K562 (cell line): ENCODE measurements around the gene NT5C. TPM values are rescaled to one million over a fixed set of nuclear protein-coding genes. Genes with fewer than 3 reads are reported as not detected.

Experiments
- ATAC-seq: fragments of 200-7000 bp; cut with Tn5 transposase; 3 replicates; pipeline ENCODE4 v1.9.1; 2020; ENCODE audit warnings: moderate library complexity
- BruUV-seq: library from RNA; stranded (reverse); fragments of 400-500 nt; replicated peaks from 2 replicates; lab custom pipeline; 2021; lab: Mats Ljungman, UMichigan
- CTCF ChIA-PET: fragments of 300-600 bp; formaldehyde crosslinking; extraction: SDS; loops from one replicate; lab custom pipeline; 2021; ENCODE audit warnings: low intra/inter-chr PET ratio; lab: Yijun Ruan, JAX
- POLR2A ChIA-PET: fragments of 300-600, 350-650 bp; sonication (Branson Sonifier 250); formaldehyde crosslinking; extraction: SDS; loops from one replicate; lab custom pipeline; 2021; ENCODE audit warnings: antibody characterized with exemption, inconsistent platforms; lab: Yijun Ruan, JAX
- DNase-seq, 4 experiments: peaks; one replicate each; pipeline versions ENCODE4 v3.0.0 to v3.0.0-alpha.2; 2011 to 2018; ENCODE audit warnings: low spot score in 3 of 4, mixed read lengths in 3 of 4; ENCODE audit errors: extremely low read depth in 1 of 4
- FAIRE-seq: peaks from 2 replicates; lab custom pipeline; 2011; peaks lifted over from hg19 to GRCh38; lab: Jason Lieb, UNC
- H2AFZ ChIP-seq: 2 replicates; pipeline ENCODE4 v1.6.0; 2011; ENCODE audit warnings: low read depth, low read length, control low read depth, inconsistent platforms
- H3K27ac ChIP-seq: fragments of 200-600 bp; 3 replicates; pipeline ENCODE4 v1.8.0; 2011; ENCODE audit warnings: low read depth, mild to moderate bottlenecking, control low read depth, inconsistent platforms, low read length, moderate library complexity, mixed read lengths; ENCODE audit errors: extremely low read depth
- H3K27me3 ChIP-seq, 2 experiments: fragments of 300-600 bp in 1 of 2; 2 replicates in 1 of 2; 3 replicates in 1 of 2; pipeline versions ENCODE4 v1.6.0 to v1.8.0; 2011; ENCODE audit warnings: inconsistent platforms in 2 of 2, low read length in 2 of 2, mild to moderate bottlenecking in 1 of 2, mixed read lengths in 1 of 2, moderate library complexity in 1 of 2; ENCODE audit not compliant: control insufficient read depth in 2 of 2, insufficient read depth in 2 of 2
- H3K36me3 ChIP-seq: fragments of 300-600 bp; 3 replicates; pipeline ENCODE4 v1.8.0; 2011; ENCODE audit warnings: mild to moderate bottlenecking, low read length, inconsistent platforms; ENCODE audit not compliant: control insufficient read depth, insufficient read depth
- H3K4me1 ChIP-seq, 2 experiments: fragments of 200-600 bp in 1 of 2; replicated peaks in 1 of 2; 2 replicates in 1 of 2; 3 replicates in 1 of 2; pipeline versions ENCODE4 v1.5.1 to v1.8.0; 2011; ENCODE audit warnings: inconsistent platforms in 2 of 2, low read length in 2 of 2, mild to moderate bottlenecking in 1 of 2, mixed read lengths in 1 of 2, moderate library complexity in 1 of 2; ENCODE audit not compliant: control insufficient read depth in 2 of 2, insufficient read depth in 2 of 2
- H3K4me2 ChIP-seq: 2 replicates; pipeline ENCODE4 v1.6.1; 2011; ENCODE audit warnings: low read length, control low read depth, inconsistent platforms, mixed read lengths; ENCODE audit not compliant: insufficient read depth
- H3K4me3 ChIP-seq: fragments of 200-600 bp; sonication (generic), shearing (Covaris generic); 2 replicates; pipeline ENCODE4 v1.5.1; 2016; ENCODE audit warnings: control low read depth, inconsistent platforms
- H3K79me2 ChIP-seq: fragments of 200-600 bp; 3 replicates; pipeline ENCODE4 v1.8.0; 2011; ENCODE audit warnings: low read length, inconsistent platforms; ENCODE audit not compliant: control insufficient read depth, insufficient read depth
- H3K9ac ChIP-seq, 2 experiments: 2 replicates each; pipeline versions ENCODE4 v1.6.0 to v1.6.1; 2011; ENCODE audit warnings: low read depth in 2 of 2, low read length in 2 of 2, control low read depth in 1 of 2, inconsistent platforms in 1 of 2, mild to moderate bottlenecking in 1 of 2, mixed read lengths in 1 of 2; ENCODE audit not compliant: insufficient read depth in 1 of 2
- H3K9me1 ChIP-seq: one replicate; pipeline ENCODE4 v1.6.0; 2011; ENCODE audit warnings: inconsistent platforms, mild to moderate bottlenecking, low read length, moderate library complexity; ENCODE audit not compliant: control insufficient read depth, insufficient read depth
- H3K9me3 ChIP-seq: replicated peaks from 2 replicates; pipeline ENCODE4 v1.5.1; 2011; ENCODE audit warnings: low read depth, low read length, inconsistent platforms; ENCODE audit not compliant: control insufficient read depth, insufficient read depth
- H4K20me1 ChIP-seq: replicated peaks from 2 replicates; pipeline ENCODE4 v1.6.1; 2011; ENCODE audit warnings: low read length, inconsistent platforms, mixed read lengths; ENCODE audit not compliant: control insufficient read depth, insufficient read depth
- CREM ChIP-seq: IDR thresholded peaks from 2 replicates; pipeline ENCODE4 v1.6.1; 2014; ENCODE audit warnings: antibody characterized with exemption, low read depth
- EGR1 ChIP-seq: fragments of 450-650 bp; conservative IDR thresholded peaks from 2 replicates; pipeline ENCODE4 v1.6.1; 2017; ENCODE audit warnings: mild to moderate bottlenecking
- HDAC8 ChIP-seq: fragments of 450-650 bp; IDR thresholded peaks from 2 replicates; pipeline ENCODE4 v1.6.1; 2016; ENCODE audit warnings: mild to moderate bottlenecking, missing genetic modification characterization, moderate library complexity, missing compliant biosample characterization
- HLTF ChIP-seq: fragments of 450-650 bp; IDR thresholded peaks from 2 replicates; pipeline ENCODE4 v1.6.1; 2016
- NFIC ChIP-seq: fragments of 450-650 bp; IDR thresholded peaks from 2 replicates; pipeline ENCODE4 v1.6.1; 2017; ENCODE audit warnings: mild to moderate bottlenecking, inconsistent platforms
- NR2C1 ChIP-seq, 2 experiments: fragments of 450-650 bp; IDR thresholded peaks; 2 replicates each; pipeline ENCODE4 v1.6.1; 2017; ENCODE audit warnings: mild to moderate bottlenecking in 2 of 2, antibody characterized with exemption in 1 of 2, inconsistent platforms in 1 of 2, missing compliant biosample characterization in 1 of 2, missing genetic modification characterization in 1 of 2
- NR2C2 ChIP-seq, 2 experiments: fragments of 200-800 bp in 1 of 2; sonication (Bioruptor generic) in 1 of 2; sonication (generic) in 1 of 2; formaldehyde crosslinking in 1 of 2; IDR thresholded peaks; 2 replicates each; pipeline versions ENCODE4 v1.6.1 to v1.8.0; 2016 to 2022; ENCODE audit warnings: mild to moderate bottlenecking in 1 of 2, missing compliant biosample characterization in 1 of 2, missing genetic modification characterization in 1 of 2, missing genetic modification reagents in 1 of 2
- ZNF282 ChIP-seq: sonication (generic); formaldehyde crosslinking; IDR thresholded peaks from 2 replicates; pipeline ENCODE4 v1.8.1; 2023; ENCODE audit warnings: missing genetic modification reagents
- ZNF316 ChIP-seq: fragments of 450-650 bp; IDR thresholded peaks from 2 replicates; pipeline ENCODE4 v1.6.1; 2016
- ZNF444 ChIP-seq: fragments of 250-450 bp; sonication (Bioruptor Pico); IDR thresholded peaks from 2 replicates; pipeline ENCODE4 v1.4.0; 2020; ENCODE audit warnings: mild to moderate bottlenecking, moderate library complexity
- WGBS: fragments of 100-300 bp; shearing (Covaris generic); methylation state at CpG from one replicate; pipeline ENCODE4 v1.1.6; 2016; ENCODE audit warnings: low coverage, mixed read lengths; ENCODE audit not compliant: insufficient coverage; ENCODE audit errors: missing lambda C conversion rate; 5-methylcytosine and 5-hydroxymethylcytosine counted together
- in situ Hi-C: fragments of 300-500 bp; cut with MboI; formaldehyde crosslinking; loops from 4 replicates; pipeline ENCODE4 v1.15.0; 2018; ENCODE audit warnings: inconsistent platforms, mixed read lengths
- intact Hi-C: fragments of 100-400 bp; cut with micrococcal nuclease; formaldehyde crosslinking; loops from 2 replicates; pipeline ENCODE4 v1.14.2; 2022
- polyA plus RNA-seq, 8 experiments: library from polyadenylated mRNA; depleted of rRNA in 4 of 8; stranded (reverse) in 5 of 8; unstranded in 3 of 8; fragments of >200 nt; fragmentation: Nextera tagmentation in 2 of 8; fragmentation: Illumina TruSeq in 1 of 8; extraction: Ambion mirVana in 2 of 8; extraction: Trizol in 1 of 8; gene quantifications; 2 replicates each; pipeline versions ENCODE4 v1.2.1 to v1.2.3, GENCODE V29; 2011 to 2014; ENCODE audit warnings: inconsistent platforms in 1 of 8, missing spikeins in 1 of 8
- total RNA-seq, 7 experiments: library from RNA; depleted of rRNA in 6 of 7; stranded (reverse); fragments of >200 nt in 6 of 7; fragmentation: Illumina TruSeq in 2 of 7; extraction: Trizol in 2 of 7; gene quantifications; 2 replicates each; pipeline versions ENCODE4 v1.2.1 to v1.2.3, GENCODE V29; 2011 to 2021; ENCODE audit warnings: low replicate concordance in 1 of 7
- TF ChIP-seq, protein P1 (sequence below): fragments of 450-650 bp; IDR thresholded peaks from 2 replicates; pipeline ENCODE4 v1.6.1; 2016; ENCODE audit warnings: missing biosample characterization, missing genetic modification characterization
- TF ChIP-seq, protein P2 (sequence below), 2 experiments: fragments of 450-650 bp in 1 of 2; sonication (generic) in 1 of 2; formaldehyde crosslinking; conservative IDR thresholded peaks; 2 replicates each; pipeline versions ENCODE4 v1.4.0 to v1.8.1; 2020 to 2022; ENCODE audit warnings: mild to moderate bottlenecking in 1 of 2, missing genetic modification reagents in 1 of 2
- TF ChIP-seq, protein P3 (sequence below): sonication (generic); formaldehyde crosslinking; IDR thresholded peaks from 2 replicates; pipeline ENCODE4 v1.8.1; 2023; ENCODE audit warnings: mild to moderate bottlenecking, missing genetic modification reagents

NT5C gene
- total and polyA plus RNA-seq, 9 of the 15 experiments (the other 6 are each of a cell fraction or from before 2014, with no cell fraction given), result 2.9 to 205 (median 45.0) TPM

DNA sequence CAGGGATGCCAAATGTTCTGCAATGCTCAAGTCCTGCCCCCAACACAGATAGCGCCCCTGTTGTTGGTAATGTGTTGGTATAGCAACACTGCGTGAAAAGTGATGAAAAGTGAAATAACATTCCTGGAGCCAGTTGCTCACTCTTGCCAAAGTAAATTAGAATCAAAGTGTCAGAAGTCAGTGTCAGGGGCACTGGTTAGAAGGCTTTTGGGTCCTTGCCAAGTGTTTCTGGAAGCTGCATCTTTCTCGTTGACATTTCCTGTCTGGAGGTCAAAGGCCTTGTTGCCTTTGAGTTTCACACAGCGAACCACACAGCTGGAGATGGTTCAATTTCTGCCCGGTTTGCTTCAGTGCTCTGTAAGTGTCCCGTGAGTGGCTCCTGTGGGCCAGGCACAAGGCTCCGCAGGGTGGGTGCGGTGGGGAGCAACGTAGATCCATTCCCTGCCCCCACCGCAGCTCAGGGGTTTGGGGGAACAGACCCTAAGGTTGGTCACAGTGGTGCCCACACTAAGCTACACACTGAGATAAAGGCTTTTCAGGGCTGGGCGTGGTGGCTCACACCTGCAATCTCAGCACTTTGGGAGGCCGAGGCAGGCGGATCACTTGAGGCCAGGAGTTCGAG is 47.4 kb downstream of the NT5C start:
- no peaks in the 10 kb centered on the region for H4K20me1 ChIP-seq
- peak in 1 of 4 experiments; percentile 55 for DNase-seq
- 54% methylated on average over 13 of the region's 14 CpGs for WGBS
- H2AFZ ChIP-seq, result peak overlapping the region; percentile 18; the same call in 1 of the 2 replicates
- no peak overlapping the region for H3K27ac ChIP-seq
- intact Hi-C loops (no loop called here), in situ Hi-C loops (no loop called here)
- no peak for ATAC-seq
- no peak overlapping the region for H3K4me3 ChIP-seq
- no peaks in the 10 kb centered on the region for H3K9me3 ChIP-seq
- peaks cover 5% of the 10 kb centered on the region for H3K9me1 ChIP-seq
- no peaks in the 10 kb centered on the region for H3K36me3 ChIP-seq
- no TSS peak for BruUV-seq
- H3K27me3 ChIP-seq, result no peaks in the 10 kb centered on the region
- no peak for FAIRE-seq
- no peaks in the 10 kb centered on the region for H3K79me2 ChIP-seq
- ChIA-PET POLR2A (interaction anchor here (0.7 to 1.2 kb wide), 5 partner anchors 12 to 505 kb away, joined by 3 to 4 read pairs (median 3); partner anchors contain the start of gene ARMC7), CTCF (no interaction called here)
- peaks cover 37 to 40% of the 10 kb centered on the region in 2 experiments for H3K4me1 ChIP-seq
- 0 out of 4 replicates have a peak overlapping the region, but pooled peaks of 1 of the 2 experiments have one; percentile 13 for H3K9ac ChIP-seq
- H3K4me2 ChIP-seq, result no peak overlapping the region
- TF ChIP-seq NFIC (peak; percentile 92), ZNF444 (CRISPR knock-in tag) (no peak), ZNF316 (no peak), HLTF (no peak), EGR1 (no peak), NR2C2 (CRISPR knock-in tag; IDR thresholded peaks at IDR 0.05) (no peak), NR2C2 (tag; IDR thresholded peaks at IDR 0.05) (peak; percentile 45; the same call in 1 of the 2 replicates), CREM (0 out of 2 replicates have a peak, but pooled peaks have one; percentile 3), ZNF282 (CRISPR knock-in tag) (no peak), HDAC8 (tag) (no peak), NR2C1 (IDR thresholded peaks at IDR 0.05) (no peak), NR2C1 (tag; IDR thresholded peaks at IDR 0.05) (peak; percentile 48)
- TF ChIP-seq, protein P1, sequence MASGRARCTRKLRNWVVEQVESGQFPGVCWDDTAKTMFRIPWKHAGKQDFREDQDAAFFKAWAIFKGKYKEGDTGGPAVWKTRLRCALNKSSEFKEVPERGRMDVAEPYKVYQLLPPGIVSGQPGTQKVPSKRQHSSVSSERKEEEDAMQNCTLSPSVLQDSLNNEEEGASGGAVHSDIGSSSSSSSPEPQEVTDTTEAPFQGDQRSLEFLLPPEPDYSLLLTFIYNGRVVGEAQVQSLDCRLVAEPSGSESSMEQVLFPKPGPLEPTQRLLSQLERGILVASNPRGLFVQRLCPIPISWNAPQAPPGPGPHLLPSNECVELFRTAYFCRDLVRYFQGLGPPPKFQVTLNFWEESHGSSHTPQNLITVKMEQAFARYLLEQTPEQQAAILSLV (tag), result no peak
- TF ChIP-seq, protein P2, sequence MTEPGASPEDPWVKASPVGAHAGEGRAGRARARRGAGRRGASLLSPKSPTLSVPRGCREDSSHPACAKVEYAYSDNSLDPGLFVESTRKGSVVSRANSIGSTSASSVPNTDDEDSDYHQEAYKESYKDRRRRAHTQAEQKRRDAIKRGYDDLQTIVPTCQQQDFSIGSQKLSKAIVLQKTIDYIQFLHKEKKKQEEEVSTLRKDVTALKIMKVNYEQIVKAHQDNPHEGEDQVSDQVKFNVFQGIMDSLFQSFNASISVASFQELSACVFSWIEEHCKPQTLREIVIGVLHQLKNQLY (CRISPR knock-in tag; conservative IDR thresholded peaks at IDR 0.05), result no peak
- TF ChIP-seq, protein P3, sequence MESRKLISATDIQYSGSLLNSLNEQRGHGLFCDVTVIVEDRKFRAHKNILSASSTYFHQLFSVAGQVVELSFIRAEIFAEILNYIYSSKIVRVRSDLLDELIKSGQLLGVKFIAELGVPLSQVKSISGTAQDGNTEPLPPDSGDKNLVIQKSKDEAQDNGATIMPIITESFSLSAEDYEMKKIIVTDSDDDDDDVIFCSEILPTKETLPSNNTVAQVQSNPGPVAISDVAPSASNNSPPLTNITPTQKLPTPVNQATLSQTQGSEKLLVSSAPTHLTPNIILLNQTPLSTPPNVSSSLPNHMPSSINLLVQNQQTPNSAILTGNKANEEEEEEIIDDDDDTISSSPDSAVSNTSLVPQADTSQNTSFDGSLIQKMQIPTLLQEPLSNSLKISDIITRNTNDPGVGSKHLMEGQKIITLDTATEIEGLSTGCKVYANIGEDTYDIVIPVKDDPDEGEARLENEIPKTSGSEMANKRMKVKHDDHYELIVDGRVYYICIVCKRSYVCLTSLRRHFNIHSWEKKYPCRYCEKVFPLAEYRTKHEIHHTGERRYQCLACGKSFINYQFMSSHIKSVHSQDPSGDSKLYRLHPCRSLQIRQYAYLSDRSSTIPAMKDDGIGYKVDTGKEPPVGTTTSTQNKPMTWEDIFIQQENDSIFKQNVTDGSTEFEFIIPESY (CRISPR knock-in tag), result 0 out of 2 replicates have a peak, but pooled peaks have one; percentile 24
